HepG2 (cell line): ENCODE data around the gene SLC34A3. TPM values are rescaled to one million over a fixed set of nuclear protein-coding genes. Genes with fewer than 3 reads are reported as not detected.

Experiments used
- ATAC-seq: fragments of 200-7000 bp; cut with Tn5 transposase; 3 replicates; pipeline ENCODE4 v1.9.1; 2020; ENCODE audit warnings: mild to moderate bottlenecking, moderate library complexity
- BruUV-seq: library from RNA; stranded (reverse); fragments of 400-500 nt; replicated peaks from 2 replicates; lab custom pipeline; 2021; lab: Mats Ljungman, UMichigan
- CTCF ChIA-PET: fragments of 300-600 bp; formaldehyde crosslinking; extraction: SDS; loops from one replicate; lab custom pipeline; 2021; ENCODE audit warnings: low total read pairs, inconsistent platforms, low intra/inter-chr PET ratio; lab: Yijun Ruan, JAX
- POLR2A ChIA-PET: fragments of 350-600 bp; sonication (Branson Sonifier 250); formaldehyde crosslinking; loops from one replicate; lab custom pipeline; 2020; ENCODE audit warnings: antibody characterized with exemption, inconsistent platforms; lab: Yijun Ruan, JAX
- DNase-seq: peaks from one replicate; pipeline ENCODE4 v3.0.0-alpha.2; 2015; ENCODE audit warnings: low spot score
- FAIRE-seq: peaks from 3 replicates; lab custom pipeline; 2011; peaks lifted over from hg19 to GRCh38; lab: Jason Lieb, UNC
- H2AFZ ChIP-seq: one replicate; pipeline ENCODE4 v1.6.1; 2011; ENCODE audit warnings: low read length, inconsistent platforms
- H3K27ac ChIP-seq: fragments of 300-600 bp; 3 replicates; pipeline ENCODE4 v1.8.0; 2011; ENCODE audit warnings: mixed run types, mild to moderate bottlenecking, mixed read lengths, low read length, inconsistent platforms; ENCODE audit not compliant: insufficient read depth; ENCODE audit errors: extremely low read length
- H3K27me3 ChIP-seq, 2 experiments: fragments of 200-600 bp in 1 of 2; 2 replicates in 1 of 2; 3 replicates in 1 of 2; pipeline versions ENCODE4 v1.6.0 to v1.8.0; 2011; ENCODE audit warnings: low read length in 2 of 2, mild to moderate bottlenecking in 2 of 2, moderate library complexity in 2 of 2, inconsistent platforms in 1 of 2; ENCODE audit not compliant: insufficient read depth in 2 of 2, control insufficient read depth in 1 of 2
- H3K36me3 ChIP-seq, 2 experiments: fragments of 200-600 bp in 1 of 2; replicated peaks in 1 of 2; 2 replicates in 1 of 2; 3 replicates in 1 of 2; pipeline versions ENCODE4 v1.5.1 to v1.8.0; 2011; ENCODE audit warnings: low read length in 2 of 2, inconsistent platforms in 1 of 2; ENCODE audit not compliant: insufficient read depth in 2 of 2, control insufficient read depth in 1 of 2
- H3K4me1 ChIP-seq: 2 replicates; pipeline ENCODE4 v1.5.1; 2012; ENCODE audit warnings: low read length, inconsistent platforms; ENCODE audit not compliant: insufficient read depth
- H3K4me2 ChIP-seq: 2 replicates; pipeline ENCODE4 v1.6.0; 2011; ENCODE audit warnings: low read depth, low read length, inconsistent platforms
- H3K4me3 ChIP-seq, 3 experiments: fragments of 200-600 bp in 1 of 3; sonication (generic), shearing (Covaris generic) in 1 of 3; replicated peaks in 1 of 3; 2 replicates each; pipeline ENCODE4 v1.5.1; 2011 to 2016; ENCODE audit warnings: low read length in 3 of 3, inconsistent platforms in 2 of 3, low read depth in 2 of 3, mild to moderate bottlenecking in 2 of 3, control low read depth in 1 of 3, mixed read lengths in 1 of 3; ENCODE audit not compliant: insufficient read depth in 1 of 3
- H3K79me2 ChIP-seq: one replicate; pipeline ENCODE4 v1.6.1; 2011; ENCODE audit warnings: low read length, inconsistent platforms; ENCODE audit not compliant: insufficient read depth
- H3K9ac ChIP-seq: 2 replicates; pipeline ENCODE4 v1.6.0; 2011; ENCODE audit warnings: mild to moderate bottlenecking, low read depth, low read length, inconsistent platforms; ENCODE audit not compliant: insufficient read depth
- H3K9me3 ChIP-seq: 2 replicates; pipeline ENCODE4 v1.5.1; 2012; ENCODE audit warnings: mild to moderate bottlenecking, low read length
- H4K20me1 ChIP-seq: 2 replicates; pipeline ENCODE4 v1.6.0; 2011; ENCODE audit warnings: inconsistent platforms, mild to moderate bottlenecking, low read length, moderate library complexity; ENCODE audit not compliant: insufficient read depth
- AGO2 ChIP-seq: fragments of 200-400 bp; formaldehyde crosslinking; optimal IDR thresholded peaks from 2 replicates; pipeline ENCODE3; 2017; ENCODE audit warnings: mild to moderate bottlenecking, low read depth, low read length, moderate library complexity
- RBFOX2 ChIP-seq: fragments of 200-400 bp; formaldehyde crosslinking; IDR thresholded peaks from 2 replicates; pipeline ENCODE4 v1.6.1; 2017; ENCODE audit warnings: low read depth, mild to moderate bottlenecking, low read length
- SNRNP70 ChIP-seq: fragments of 200-400 bp; formaldehyde crosslinking; IDR thresholded peaks from 2 replicates; pipeline ENCODE4 v1.6.1; 2017; ENCODE audit warnings: mild to moderate bottlenecking, low read depth, low read length, moderate library complexity
- TAF1 ChIP-seq: sonication (generic); formaldehyde crosslinking; IDR thresholded peaks from 2 replicates; pipeline ENCODE4 v1.4.0; 2020; ENCODE audit warnings: missing genetic modification reagents
- WGBS: methylation state at CpG from one replicate; pipeline ENCODE4 v1.1.6; 2017; ENCODE audit warnings: low lambda C conversion rate; 5-methylcytosine and 5-hydroxymethylcytosine counted together
- in situ Hi-C: cut with HindIII; loops from 2 replicates; pipeline ENCODE4 v1.10.0; 2017; ENCODE audit warnings: low pct_unique_long_range_greater_than_20kb; ENCODE audit not compliant: extremely low pct_ligation_motif_present
- intact Hi-C: fragments of 100-400 bp; cut with micrococcal nuclease; formaldehyde crosslinking; loops from one replicate; pipeline ENCODE4 v1.10.0; 2022; ENCODE audit not compliant: unreplicated experiment
- polyA plus RNA-seq, 8 experiments: library from polyadenylated mRNA; depleted of rRNA in 3 of 8; stranded (reverse) in 7 of 8; unstranded in 1 of 8; fragments of >200 nt; fragmentation: Illumina TruSeq in 4 of 8; extraction: Trizol in 4 of 8; gene quantifications; 2 replicates each; pipeline versions ENCODE4 v1.2.1 to v1.2.3, GENCODE V29; 2011 to 2016; ENCODE audit warnings: low read depth in 4 of 8, missing spikeins in 1 of 8, mixed read lengths in 1 of 8; ENCODE audit not compliant: insufficient read depth in 1 of 8
- total RNA-seq, 5 experiments: library from RNA; depleted of rRNA; stranded (reverse); fragments of >200 nt; fragmentation: Illumina TruSeq; extraction: Trizol; gene quantifications; 2 replicates each; pipeline ENCODE4 v1.2.3, GENCODE V29; 2016; ENCODE audit warnings: low read depth in 1 of 5
- TF ChIP-seq, protein P1 (sequence below): sonication (generic); formaldehyde crosslinking; IDR thresholded peaks from 2 replicates; pipeline ENCODE4 v1.5.0; 2020; ENCODE audit warnings: mild to moderate bottlenecking, missing genetic modification reagents, borderline replicate concordance
- TF ChIP-seq, protein P2 (sequence below): sonication (generic); formaldehyde crosslinking; IDR thresholded peaks from 2 replicates; pipeline ENCODE4 v1.9.0; 2021; ENCODE audit warnings: missing genetic modification reagents, borderline replicate concordance

Gene SLC34A3
- total and polyA plus RNA-seq, 2 of the 13 experiments (the other 11 are each of a cell fraction or from before 2014, with no cell fraction given): 0.07 to 1.0 TPM

DNA sequence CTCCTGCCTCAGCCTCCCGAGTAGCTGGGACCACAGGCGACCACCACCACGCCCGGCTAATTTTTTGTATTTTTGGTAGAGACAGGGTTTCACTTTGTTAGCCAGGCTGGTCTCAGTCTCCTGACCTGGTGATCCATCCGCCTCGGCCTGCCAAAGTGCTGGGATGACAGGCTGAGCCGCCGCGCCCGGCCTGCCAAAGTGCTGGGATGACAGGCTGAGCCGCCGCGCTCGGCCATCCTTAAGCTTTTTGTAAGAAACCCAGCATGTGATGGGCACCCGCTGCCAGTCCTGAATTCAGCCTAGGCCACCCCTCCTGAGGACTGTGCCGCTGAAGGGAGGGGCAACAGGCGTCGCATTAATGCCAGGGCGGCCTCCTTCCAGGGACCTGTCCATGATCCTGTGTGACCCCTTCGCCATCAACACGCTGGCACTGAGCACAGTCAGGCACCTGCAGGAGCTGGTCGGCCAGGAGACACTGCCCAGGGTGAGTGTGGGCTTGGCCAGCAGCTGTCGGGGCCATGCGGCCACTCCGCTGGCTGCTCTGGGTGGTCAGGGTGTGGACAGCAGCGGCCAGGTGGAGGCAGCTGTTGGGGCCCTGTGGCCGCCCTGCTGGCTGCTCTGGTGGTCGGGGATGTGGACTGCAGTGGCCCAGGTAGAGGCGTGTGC lies 34.9 kb downstream of the SLC34A3 start:
- CTCF ChIA-PET: no interaction called here
- intact Hi-C loops: no loop called here
- no peak overlapping the region for H3K4me3 ChIP-seq
- no peak overlapping the region for H3K4me2 ChIP-seq
- no peaks in the 10 kb centered on the region for H3K79me2 ChIP-seq
- no peak; the same call in 2 of the 3 replicates for ATAC-seq
- POLR2A ChIA-PET: no interaction called here
- TF ChIP-seq RBFOX2 (peak; percentile 68), TAF1 (CRISPR knock-in tag) (no peak), SNRNP70 (no peak), AGO2 (peak; percentile 65)
- TF ChIP-seq, protein P1, sequence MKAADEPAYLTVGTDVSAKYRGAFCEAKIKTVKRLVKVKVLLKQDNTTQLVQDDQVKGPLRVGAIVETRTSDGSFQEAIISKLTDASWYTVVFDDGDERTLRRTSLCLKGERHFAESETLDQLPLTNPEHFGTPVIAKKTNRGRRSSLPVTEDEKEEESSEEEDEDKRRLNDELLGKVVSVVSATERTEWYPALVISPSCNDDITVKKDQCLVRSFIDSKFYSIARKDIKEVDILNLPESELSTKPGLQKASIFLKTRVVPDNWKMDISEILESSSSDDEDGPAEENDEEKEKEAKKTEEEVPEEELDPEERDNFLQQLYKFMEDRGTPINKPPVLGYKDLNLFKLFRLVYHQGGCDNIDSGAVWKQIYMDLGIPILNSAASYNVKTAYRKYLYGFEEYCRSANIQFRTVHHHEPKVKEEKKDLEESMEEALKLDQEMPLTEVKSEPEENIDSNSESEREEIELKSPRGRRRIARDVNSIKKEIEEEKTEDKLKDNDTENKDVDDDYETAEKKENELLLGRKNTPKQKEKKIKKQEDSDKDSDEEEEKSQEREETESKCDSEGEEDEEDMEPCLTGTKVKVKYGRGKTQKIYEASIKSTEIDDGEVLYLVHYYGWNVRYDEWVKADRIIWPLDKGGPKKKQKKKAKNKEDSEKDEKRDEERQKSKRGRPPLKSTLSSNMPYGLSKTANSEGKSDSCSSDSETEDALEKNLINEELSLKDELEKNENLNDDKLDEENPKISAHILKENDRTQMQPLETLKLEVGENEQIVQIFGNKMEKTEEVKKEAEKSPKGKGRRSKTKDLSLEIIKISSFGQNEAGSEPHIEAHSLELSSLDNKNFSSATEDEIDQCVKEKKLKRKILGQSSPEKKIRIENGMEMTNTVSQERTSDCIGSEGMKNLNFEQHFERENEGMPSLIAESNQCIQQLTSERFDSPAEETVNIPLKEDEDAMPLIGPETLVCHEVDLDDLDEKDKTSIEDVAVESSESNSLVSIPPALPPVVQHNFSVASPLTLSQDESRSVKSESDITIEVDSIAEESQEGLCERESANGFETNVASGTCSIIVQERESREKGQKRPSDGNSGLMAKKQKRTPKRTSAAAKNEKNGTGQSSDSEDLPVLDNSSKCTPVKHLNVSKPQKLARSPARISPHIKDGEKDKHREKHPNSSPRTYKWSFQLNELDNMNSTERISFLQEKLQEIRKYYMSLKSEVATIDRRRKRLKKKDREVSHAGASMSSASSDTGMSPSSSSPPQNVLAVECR: no peak
- TF ChIP-seq, protein P2, sequence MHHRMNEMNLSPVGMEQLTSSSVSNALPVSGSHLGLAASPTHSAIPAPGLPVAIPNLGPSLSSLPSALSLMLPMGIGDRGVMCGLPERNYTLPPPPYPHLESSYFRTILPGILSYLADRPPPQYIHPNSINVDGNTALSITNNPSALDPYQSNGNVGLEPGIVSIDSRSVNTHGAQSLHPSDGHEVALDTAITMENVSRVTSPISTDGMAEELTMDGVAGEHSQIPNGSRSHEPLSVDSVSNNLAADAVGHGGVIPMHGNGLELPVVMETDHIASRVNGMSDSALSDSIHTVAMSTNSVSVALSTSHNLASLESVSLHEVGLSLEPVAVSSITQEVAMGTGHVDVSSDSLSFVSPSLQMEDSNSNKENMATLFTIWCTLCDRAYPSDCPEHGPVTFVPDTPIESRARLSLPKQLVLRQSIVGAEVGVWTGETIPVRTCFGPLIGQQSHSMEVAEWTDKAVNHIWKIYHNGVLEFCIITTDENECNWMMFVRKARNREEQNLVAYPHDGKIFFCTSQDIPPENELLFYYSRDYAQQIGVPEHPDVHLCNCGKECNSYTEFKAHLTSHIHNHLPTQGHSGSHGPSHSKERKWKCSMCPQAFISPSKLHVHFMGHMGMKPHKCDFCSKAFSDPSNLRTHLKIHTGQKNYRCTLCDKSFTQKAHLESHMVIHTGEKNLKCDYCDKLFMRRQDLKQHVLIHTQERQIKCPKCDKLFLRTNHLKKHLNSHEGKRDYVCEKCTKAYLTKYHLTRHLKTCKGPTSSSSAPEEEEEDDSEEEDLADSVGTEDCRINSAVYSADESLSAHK (CRISPR knock-in tag): no peak
- TF ChIP-seq, all 625 proteins: peak for 2
- DNase-seq (no peak), FAIRE-seq (no peak)
- Histone ChIP-seq H4K20me1 (no peaks in the 10 kb centered on the region; the same call in 1 of the 2 replicates), H3K9ac (no peak overlapping the region), H3K4me1 (peaks cover 19% of the 10 kb centered on the region), H3K27me3 (no peaks in the 10 kb centered on the region), H3K36me3 (peaks cover 13 to 23% of the 10 kb centered on the region in 2 experiments; a peak in 4 of 5 replicates), H3K9me3 (no peaks in the 10 kb centered on the region), H2AFZ (no peak overlapping the region), H3K27ac (no peak overlapping the region)
- WGBS: 96% methylated on average over 17 of the region's 29 CpGs
- BruUV-seq: no TSS peak
- in situ Hi-C loops: no loop called here
